Measurements from ENCODE around the gene DIPK1A.
A peak's percentile ranks its signal among the peaks of the same experiment; 100 is the strongest.

DIPK1A gene

GRCh38 chr1:92831762-92832536 lies 129.3 kb downstream of the DIPK1A start, which contains the start of gene RPL5:
RPL5 (plus strand) TSS chr1:92832040; CDS start chr1:92832115, 75 bp downstream.
- intact Hi-C loops (cut with DNase I), result loop anchor here (10.0 kb wide), 1 partner anchor 77 kb away; no protein-coding TSS in a partner anchor
- peak; percentile 89 to 99 (median 97) for DNase-seq

DNA sequence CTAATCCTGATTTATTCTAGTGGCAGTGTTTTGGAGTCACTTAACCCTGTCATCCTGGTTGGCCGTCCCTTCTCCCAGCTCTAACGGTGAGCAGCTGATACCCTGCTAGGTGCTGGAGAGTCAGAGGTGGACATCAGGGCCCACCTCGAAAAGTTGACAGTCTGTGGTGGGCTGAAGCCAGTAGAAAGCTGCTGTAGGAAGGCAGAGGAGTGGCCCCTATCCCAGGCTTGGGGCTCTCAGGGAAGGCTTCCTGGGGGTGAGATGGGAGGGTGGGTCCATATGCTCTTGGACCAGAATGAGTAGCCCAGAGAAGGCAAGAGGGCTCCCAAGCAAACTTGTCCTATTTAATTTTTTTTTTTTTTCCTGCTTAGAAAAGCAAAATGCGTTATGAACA lies 129.9 kb downstream of the DIPK1A start:
- intact Hi-C loops (cut with DNase I), result loop anchor here (10.0 kb wide), 1 partner anchor 77 kb away; no protein-coding TSS in a partner anchor
- DNase-seq, result peak in 1 of 42 donors; percentile 14

DNA sequence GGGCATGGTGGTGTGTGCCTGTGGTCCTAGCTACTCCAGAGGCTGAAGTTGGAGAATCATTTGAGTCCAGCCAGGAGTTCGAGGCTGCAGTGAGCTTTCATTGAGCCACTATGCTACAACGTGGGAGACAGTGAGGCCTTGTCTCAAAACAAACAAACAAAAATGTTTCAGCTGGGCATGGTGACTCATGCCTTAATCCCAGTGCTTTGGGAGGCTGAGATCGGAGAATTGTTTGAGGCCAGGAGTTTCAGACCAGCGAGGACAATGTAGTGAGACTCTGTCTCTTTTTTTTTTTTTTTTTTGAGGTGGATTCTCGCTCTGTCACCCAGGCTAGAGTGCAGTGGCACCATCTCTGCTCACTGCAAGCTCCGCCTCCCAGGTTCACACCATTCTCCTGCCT lies 134.5 kb downstream of the DIPK1A start:
- intact Hi-C loops (cut with DNase I), result no loop called here
- no peak for DNase-seq

GRCh38 chr1:92822879-92823278 lies 138.4 kb downstream of the DIPK1A start:
- intact Hi-C loops (cut with DNase I), result no loop called here
- peak in 1 of 42 donors; percentile 14 for DNase-seq

DNA sequence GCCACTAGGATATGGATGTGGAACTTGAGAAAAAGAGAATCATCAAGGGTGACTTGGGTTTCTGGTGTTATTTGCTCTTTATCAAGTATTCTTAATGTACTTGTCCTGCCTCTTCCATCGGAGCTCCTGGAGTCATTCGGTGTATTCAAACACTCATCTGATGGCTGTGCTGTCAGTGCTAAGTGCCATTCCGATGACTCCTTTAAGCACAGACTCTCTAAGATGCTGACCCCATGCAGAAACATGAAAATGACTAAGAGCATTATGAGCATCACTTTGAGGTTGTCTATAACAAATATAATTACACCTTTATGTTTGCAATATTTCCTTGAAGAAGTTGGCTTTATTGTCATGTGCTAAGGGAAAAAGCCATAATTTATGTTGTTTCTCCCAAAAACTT lies 140.7 kb downstream of the DIPK1A start:
- intact Hi-C loops (cut with DNase I), result no loop called here
- peak in 1 of 42 donors; percentile 2 for DNase-seq

- DNase-seq, result peak in 1 of 42 donors; percentile 17
- intact Hi-C loops (cut with DNase I), result no loop called here
Observed at GRCh38 chr1:92820024-92820423, 141.2 kb downstream of the DIPK1A start.

DNA sequence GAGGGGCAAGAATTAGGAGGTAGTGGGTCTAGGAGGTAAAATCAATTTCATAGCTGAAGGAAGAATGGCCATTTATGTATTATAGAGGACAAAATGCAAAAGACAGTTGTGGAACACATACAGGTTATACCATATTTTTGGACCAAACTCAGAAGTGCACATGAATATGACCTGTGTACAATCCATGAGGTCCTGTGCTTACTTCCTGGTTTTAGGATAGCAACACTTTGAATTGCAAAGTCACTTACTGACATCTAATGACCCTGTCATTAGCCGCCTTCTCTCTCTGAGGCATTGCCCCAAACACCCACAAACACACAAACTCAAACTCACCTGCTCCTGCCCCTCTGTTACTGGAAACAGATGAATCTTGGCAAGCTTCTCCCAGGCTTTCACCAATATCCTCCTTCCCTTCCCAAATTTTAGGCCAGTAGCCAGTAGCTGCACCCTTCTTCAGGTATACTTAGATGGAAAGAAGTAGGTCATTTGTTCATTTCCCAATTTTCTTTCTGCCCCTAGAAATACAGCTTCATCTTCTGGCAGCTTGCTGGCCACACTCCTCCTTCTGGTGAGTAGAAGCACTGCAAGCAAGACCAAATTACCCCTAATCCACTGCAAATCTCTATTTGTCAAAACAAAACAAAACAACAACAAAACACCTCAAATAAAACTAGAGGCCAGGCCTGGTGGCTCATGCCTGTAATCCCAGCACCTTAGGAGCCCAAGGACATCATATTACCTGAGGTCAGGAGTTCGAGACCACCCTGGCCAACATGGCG lies 143.1 kb downstream of the DIPK1A start:
- intact Hi-C loops (cut with DNase I), result loop anchor here (10.0 kb wide), 1 partner anchor 73 kb away; no protein-coding TSS in a partner anchor
- DNase-seq, result peak in 6 of 42 donors; percentile 15 to 66 (median 34)

GRCh38 chr1:92817137-92817697 lies 144.0 kb downstream of the DIPK1A start:
- intact Hi-C loops (cut with DNase I), result loop anchor here (10.0 kb wide), 1 partner anchor 72 kb away; no protein-coding TSS in a partner anchor
- no peak for DNase-seq

GRCh38 chr1:92816732-92817131 lies 144.5 kb downstream of the DIPK1A start:
- intact Hi-C loops (cut with DNase I), result loop anchor here (10.0 kb wide), 1 partner anchor 72 kb away; no protein-coding TSS in a partner anchor
- peak in 1 of 42 donors; percentile 1 for DNase-seq

GRCh38 chr1:92808381-92808780 lies 152.9 kb downstream of the DIPK1A start:
- intact Hi-C loops (cut with DNase I), result no loop called here
- no peak for DNase-seq

GRCh38 chr1:92805216-92805615 lies 156.0 kb downstream of the DIPK1A start:
- no peak for DNase-seq
- intact Hi-C loops (cut with DNase I), result no loop called here

- intact Hi-C loops (cut with DNase I), result no loop called here
- DNase-seq, result peak in 41 of 42 donors; percentile 6 to 79 (median 51)
Observed at GRCh38 chr1:92804721-92805201, 156.5 kb downstream of the DIPK1A start.

DNA sequence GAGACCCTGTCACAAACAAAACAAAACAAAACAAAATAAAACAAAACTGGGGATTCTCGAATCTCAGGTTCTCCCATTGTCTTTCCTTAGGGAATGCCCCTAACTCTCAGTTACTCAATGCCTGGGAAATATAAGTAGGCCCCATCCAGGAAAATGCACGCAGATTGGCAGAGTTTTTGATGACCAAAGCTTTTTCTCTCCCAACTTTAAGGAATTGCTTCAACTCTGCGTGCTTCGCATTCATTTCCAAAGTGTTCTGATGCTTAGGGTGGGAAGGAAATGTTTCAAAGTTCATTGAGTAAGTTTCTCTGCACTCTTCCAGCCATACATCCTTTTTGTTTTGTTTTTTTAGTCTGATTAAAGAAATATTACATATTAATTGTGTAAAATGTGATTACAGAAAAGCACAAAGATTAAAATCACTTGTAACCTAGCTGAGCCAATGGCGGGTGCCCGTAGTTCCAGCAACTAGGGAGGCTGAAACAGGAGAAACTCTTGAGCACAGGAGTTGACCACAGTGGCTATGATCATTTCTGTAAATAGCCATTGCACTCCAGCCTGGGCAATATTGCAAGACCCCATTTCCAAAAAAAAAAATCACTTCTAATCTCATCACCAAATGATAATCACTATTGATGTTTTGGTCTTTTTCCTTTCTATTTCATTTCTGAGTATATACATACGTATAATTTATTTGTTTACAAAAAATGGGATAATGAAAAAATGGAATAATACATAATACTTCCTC lies 157.9 kb downstream of the DIPK1A start:
- no peak for DNase-seq
- intact Hi-C loops (cut with DNase I), result no loop called here

- DNase-seq, result no peak
- intact Hi-C loops (cut with DNase I), result no loop called here
Observed at GRCh38 chr1:92797961-92798360, 163.3 kb downstream of the DIPK1A start.

GRCh38 chr1:92797297-92797696 lies 164.0 kb downstream of the DIPK1A start:
- intact Hi-C loops (cut with DNase I), result no loop called here
- no peak for DNase-seq

GRCh38 chr1:92795166-92795565 lies 166.1 kb downstream of the DIPK1A start:
- intact Hi-C loops (cut with DNase I), result no loop called here
- DNase-seq, result no peak

GRCh38 chr1:92792340-92792782 lies 168.9 kb downstream of the DIPK1A start:
- no peak for DNase-seq
- intact Hi-C loops (cut with DNase I), result no loop called here

Measured in head of caudate nucleus (tissue), 42 donors.